ENCODE data around the gene IFNAR2.

DNA sequence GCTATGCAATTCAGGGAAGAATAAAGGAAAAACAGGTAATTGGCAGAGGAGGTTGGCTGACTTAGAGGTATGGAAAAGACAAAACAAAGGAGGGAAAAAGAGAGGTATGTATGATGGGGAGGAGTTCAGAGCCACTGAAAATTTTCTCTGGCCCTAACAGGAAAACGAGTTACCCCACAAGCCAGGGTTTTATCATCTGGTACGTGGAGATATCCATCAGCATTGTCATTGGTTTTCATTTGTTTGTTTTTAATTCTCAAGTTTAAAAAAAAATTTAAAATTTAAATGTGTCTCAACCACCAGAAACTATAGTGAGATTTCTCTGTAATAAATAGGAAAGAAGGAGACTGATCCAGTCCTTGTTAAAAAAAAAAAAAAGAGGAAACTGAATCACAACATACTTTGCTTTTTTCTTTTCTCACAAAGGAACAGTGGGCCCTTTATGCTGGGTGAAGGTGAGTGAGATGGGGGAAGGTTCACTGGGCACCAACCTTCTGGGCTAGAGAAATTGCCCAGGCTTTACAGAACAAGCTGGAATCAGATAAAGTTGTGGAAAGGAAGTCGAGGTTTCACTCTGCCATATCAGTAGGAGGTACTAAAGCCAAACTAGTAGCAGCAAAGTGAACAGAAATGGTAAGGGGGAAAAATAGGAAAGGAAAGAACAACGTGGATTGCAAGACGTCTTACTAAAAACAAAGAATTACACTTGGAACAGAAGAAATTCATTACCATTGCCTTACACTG, 2.7 kb downstream of the IFNAR2 start:
- TF ChIP-seq, protein P1, sequence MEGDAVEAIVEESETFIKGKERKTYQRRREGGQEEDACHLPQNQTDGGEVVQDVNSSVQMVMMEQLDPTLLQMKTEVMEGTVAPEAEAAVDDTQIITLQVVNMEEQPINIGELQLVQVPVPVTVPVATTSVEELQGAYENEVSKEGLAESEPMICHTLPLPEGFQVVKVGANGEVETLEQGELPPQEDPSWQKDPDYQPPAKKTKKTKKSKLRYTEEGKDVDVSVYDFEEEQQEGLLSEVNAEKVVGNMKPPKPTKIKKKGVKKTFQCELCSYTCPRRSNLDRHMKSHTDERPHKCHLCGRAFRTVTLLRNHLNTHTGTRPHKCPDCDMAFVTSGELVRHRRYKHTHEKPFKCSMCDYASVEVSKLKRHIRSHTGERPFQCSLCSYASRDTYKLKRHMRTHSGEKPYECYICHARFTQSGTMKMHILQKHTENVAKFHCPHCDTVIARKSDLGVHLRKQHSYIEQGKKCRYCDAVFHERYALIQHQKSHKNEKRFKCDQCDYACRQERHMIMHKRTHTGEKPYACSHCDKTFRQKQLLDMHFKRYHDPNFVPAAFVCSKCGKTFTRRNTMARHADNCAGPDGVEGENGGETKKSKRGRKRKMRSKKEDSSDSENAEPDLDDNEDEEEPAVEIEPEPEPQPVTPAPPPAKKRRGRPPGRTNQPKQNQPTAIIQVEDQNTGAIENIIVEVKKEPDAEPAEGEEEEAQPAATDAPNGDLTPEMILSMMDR (IDR thresholded peaks at IDR 0.05), result no peak
- TF ChIP-seq RAD21 (IDR thresholded peaks at IDR 0.05; ENCODE audit: low read length), result no peak
- TF ChIP-seq SMC3 (IDR thresholded peaks at IDR 0.05; ENCODE audit: low read depth, low read length), result no peak
- no peak for TF ChIP-seq GATA2 (CRISPR knock-in tag; IDR thresholded peaks at IDR 0.05)
- TF ChIP-seq, protein P2, sequence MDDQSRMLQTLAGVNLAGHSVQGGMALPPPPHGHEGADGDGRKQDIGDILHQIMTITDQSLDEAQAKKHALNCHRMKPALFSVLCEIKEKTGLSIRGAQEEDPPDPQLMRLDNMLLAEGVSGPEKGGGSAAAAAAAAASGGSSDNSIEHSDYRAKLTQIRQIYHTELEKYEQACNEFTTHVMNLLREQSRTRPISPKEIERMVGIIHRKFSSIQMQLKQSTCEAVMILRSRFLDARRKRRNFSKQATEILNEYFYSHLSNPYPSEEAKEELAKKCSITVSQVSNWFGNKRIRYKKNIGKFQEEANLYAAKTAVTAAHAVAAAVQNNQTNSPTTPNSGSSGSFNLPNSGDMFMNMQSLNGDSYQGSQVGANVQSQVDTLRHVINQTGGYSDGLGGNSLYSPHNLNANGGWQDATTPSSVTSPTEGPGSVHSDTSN (IDR thresholded peaks at IDR 0.05), result no peak
- no peak for TF ChIP-seq GABPA (IDR thresholded peaks at IDR 0.05; ENCODE audit: low read depth)
- no peak for TF ChIP-seq SIN3A (IDR thresholded peaks at IDR 0.05; ENCODE audit: borderline replicate concordance, low read depth, low read length)
- TF ChIP-seq POLR2AphosphoS5 (IDR thresholded peaks at IDR 0.05; ENCODE audit: low read depth, low read length), result no peak
- TF ChIP-seq TAF1 (IDR thresholded peaks at IDR 0.05; ENCODE audit: borderline replicate concordance, low read depth, low read length), result no peak

Measured in SK-N-SH (cell line).